IPS-18a (cell line): Measurements from ENCODE around the gene NCOA7.

Experiments used
- H3K27ac ChIP-seq: one replicate; pipeline ENCODE4 v1.5.1; 2013; ENCODE audit warnings: low read length
- H3K27me3 ChIP-seq: one replicate; pipeline ENCODE4 v1.6.1; 2013; ENCODE audit warnings: mild to moderate bottlenecking, low read length; ENCODE audit not compliant: control insufficient read depth, insufficient read depth
- H3K36me3 ChIP-seq: one replicate; pipeline ENCODE4 v1.6.1; 2013; ENCODE audit warnings: low read depth, low read length; ENCODE audit not compliant: control insufficient read depth
- H3K4me1 ChIP-seq: one replicate; pipeline ENCODE4 v1.6.1; 2013; ENCODE audit warnings: low read depth, low read length; ENCODE audit not compliant: control insufficient read depth
- H3K4me3 ChIP-seq: one replicate; pipeline ENCODE4 v1.5.1; 2013; ENCODE audit warnings: low read length
- H3K9ac ChIP-seq: one replicate; pipeline ENCODE4 v1.6.1; 2013; ENCODE audit warnings: mild to moderate bottlenecking, low read length, moderate library complexity
- H3K9me3 ChIP-seq: one replicate; pipeline ENCODE4 v1.6.1; 2013; ENCODE audit warnings: low read depth, low read length; ENCODE audit not compliant: control insufficient read depth

NCOA7 gene

DNA sequence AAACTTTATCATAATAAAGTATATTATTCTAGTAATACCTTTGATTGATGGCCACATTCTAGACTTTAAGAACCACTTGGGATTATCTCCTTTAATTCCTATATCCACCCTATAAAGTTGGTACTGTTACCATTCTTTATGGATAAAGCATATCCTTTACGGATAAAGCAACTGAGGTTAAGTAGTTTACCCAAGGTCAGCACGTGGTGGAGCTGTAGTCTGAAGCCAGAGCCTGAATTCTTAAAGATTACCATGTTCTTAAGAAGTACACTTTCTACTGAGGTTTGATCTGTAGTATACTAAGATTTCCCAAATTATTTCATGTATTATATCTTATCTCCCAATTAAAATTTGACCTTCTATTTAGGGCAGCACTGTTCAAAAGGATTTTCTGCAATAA lies 3.0 kb upstream of the NCOA7 start:
- no peak overlapping the region for H3K9ac ChIP-seq
- H3K9me3 ChIP-seq: peaks cover under 1% of the 10 kb centered on the region
- H3K4me1 ChIP-seq: peaks cover 20% of the 10 kb centered on the region
- H3K36me3 ChIP-seq: no peaks in the 10 kb centered on the region
- no peak overlapping the region for H3K27ac ChIP-seq
- H3K4me3 ChIP-seq: no peak overlapping the region
- peaks cover 12% of the 10 kb centered on the region for H3K27me3 ChIP-seq

DNA sequence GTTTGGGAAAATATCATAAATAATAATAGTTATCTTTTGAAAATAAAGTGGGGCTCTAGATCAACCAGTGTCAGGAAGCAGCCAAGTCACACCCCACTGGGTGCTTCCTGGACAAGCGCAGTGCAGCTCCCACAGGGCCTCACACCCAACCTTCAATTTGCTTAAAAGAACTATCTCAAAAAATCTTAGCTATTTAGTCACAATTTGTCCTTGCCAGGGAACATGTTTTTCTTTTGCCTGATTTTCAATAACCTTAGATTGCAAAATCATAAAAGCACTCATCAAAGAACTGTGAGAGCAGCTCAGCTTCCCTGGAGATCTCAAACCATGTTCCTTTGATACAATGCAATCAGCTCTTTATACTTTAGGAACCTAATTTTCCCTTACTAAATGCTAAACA lies 1.6 kb upstream of the NCOA7 start:
- H3K9ac ChIP-seq: peak overlapping the region; percentile 76
- no peaks in the 10 kb centered on the region for H3K36me3 ChIP-seq
- no peaks in the 10 kb centered on the region for H3K9me3 ChIP-seq
- H3K4me3 ChIP-seq: peak overlapping the region; percentile 96
- no peak overlapping the region for H3K27ac ChIP-seq
- peaks cover 29% of the 10 kb centered on the region for H3K4me1 ChIP-seq
- H3K27me3 ChIP-seq: peaks cover 12% of the 10 kb centered on the region

- Histone ChIP-seq H3K4me1 (peaks cover 29% of the 10 kb centered on the region), H3K9me3 (no peaks in the 10 kb centered on the region), H3K9ac (peak overlapping the region; percentile 76), H3K36me3 (no peaks in the 10 kb centered on the region), H3K4me3 (peak overlapping the region; percentile 96), H3K27me3 (peaks cover 12% of the 10 kb centered on the region), H3K27ac (peak overlapping the region; percentile 46)
Measured at GRCh38 chr6:125789576-125790357, 993 bp upstream of the NCOA7 start.

DNA sequence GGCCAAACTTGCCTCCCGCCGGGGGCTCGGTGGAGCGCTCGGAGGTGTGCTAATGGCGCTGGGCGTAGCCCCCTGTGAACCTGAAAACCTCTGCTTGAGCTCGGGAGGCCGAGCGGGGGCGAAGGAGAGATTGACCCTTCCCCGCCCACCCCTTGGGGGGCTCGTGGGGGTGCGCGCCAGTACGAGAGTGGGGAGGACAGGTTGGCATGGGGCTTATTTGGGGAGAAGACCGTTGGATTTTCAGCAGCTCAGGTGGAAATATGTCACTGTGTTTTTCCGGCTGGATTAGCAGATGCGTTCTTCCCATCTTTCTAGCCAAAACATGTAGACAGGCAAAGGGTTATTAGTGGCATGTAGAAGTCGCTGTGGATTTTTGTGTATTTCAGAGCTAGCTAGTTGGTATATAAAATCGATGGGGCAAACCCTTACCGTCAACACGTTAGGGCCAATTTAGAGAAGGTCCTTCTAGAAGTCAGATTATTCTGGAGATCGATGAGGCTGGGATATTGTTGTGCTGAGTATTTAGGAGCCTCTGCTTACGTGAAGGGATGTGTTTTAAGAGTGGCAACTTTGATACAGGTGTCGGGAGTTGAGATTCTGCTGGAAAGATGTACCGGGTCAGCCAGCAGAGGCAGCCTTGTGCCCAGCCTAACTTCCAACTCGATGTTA lies 525 bp downstream of the NCOA7 start:
- Histone ChIP-seq H3K4me1 (peaks cover 29% of the 10 kb centered on the region), H3K27ac (no peak overlapping the region)

DNA sequence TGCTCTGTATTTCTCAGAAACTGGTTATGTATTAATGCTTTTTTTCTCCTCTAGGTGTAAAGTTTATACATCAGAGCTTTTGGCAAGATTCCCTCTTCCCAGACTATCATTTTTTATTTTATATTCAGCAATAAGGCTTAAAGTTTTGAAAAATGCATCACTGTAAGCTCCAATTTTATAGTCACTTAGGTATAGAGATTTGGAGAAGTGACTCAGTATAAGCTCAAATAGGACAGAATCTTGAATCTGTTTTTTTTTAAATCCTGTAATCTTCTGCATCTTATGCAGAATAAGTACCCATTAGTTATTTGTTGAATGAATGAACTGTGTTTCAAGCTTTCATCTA lies 1.0 kb downstream of the NCOA7 start:
- Histone ChIP-seq H3K4me3 (peak overlapping the region; percentile 96), H3K4me1 (peaks cover 29% of the 10 kb centered on the region)

More for the DNA sequence above, 525 bp downstream of the NCOA7 start:
- H3K4me3 ChIP-seq: peak overlapping the region; percentile 96
- H3K9me3 ChIP-seq: no peaks in the 10 kb centered on the region
- peaks cover 12% of the 10 kb centered on the region for H3K27me3 ChIP-seq
- no peaks in the 10 kb centered on the region for H3K36me3 ChIP-seq
- peak overlapping the region; percentile 76 for H3K9ac ChIP-seq

GRCh38 chr6:125792172-125792571 lies 1.4 kb downstream of the NCOA7 start:
- Histone ChIP-seq H3K9ac (no peak overlapping the region), H3K4me1 (peaks cover 29% of the 10 kb centered on the region), H3K4me3 (peak overlapping the region; percentile 96), H3K9me3 (no peaks in the 10 kb centered on the region), H3K27me3 (peaks cover 12% of the 10 kb centered on the region), H3K27ac (no peak overlapping the region), H3K36me3 (no peaks in the 10 kb centered on the region)

More for the DNA sequence above, 1.0 kb downstream of the NCOA7 start:
- no peak overlapping the region for H3K27ac ChIP-seq
- H3K36me3 ChIP-seq: no peaks in the 10 kb centered on the region
- H3K9ac ChIP-seq: no peak overlapping the region
- no peaks in the 10 kb centered on the region for H3K9me3 ChIP-seq
- peaks cover 12% of the 10 kb centered on the region for H3K27me3 ChIP-seq

GRCh38 chr6:125792680-125793079 lies 1.9 kb downstream of the NCOA7 start:
- no peak overlapping the region for H3K27ac ChIP-seq
- H3K27me3 ChIP-seq: peaks cover 12% of the 10 kb centered on the region
- no peak overlapping the region for H3K9ac ChIP-seq
- no peaks in the 10 kb centered on the region for H3K9me3 ChIP-seq
- H3K4me3 ChIP-seq: no peak overlapping the region
- H3K36me3 ChIP-seq: no peaks in the 10 kb centered on the region
- H3K4me1 ChIP-seq: peaks cover 29% of the 10 kb centered on the region

DNA sequence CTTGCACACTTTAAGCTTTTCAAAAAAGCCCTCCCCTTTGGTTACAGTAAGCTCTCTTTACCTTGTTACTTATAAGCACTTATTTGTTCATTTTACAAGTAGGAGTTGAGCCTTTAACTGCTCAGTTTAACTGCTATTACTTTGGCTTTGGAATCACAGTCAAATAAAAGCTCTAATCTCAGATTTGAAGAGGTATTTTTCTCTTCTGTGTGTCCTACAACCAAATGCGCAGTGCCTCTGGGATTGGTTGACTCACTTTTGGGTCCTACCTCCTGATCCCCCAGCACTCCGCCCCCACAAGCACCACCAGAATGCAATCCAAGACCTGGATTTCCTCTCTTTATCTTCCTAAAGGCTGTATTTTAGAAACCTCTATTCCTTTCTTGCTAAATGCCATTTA lies 2.5 kb downstream of the NCOA7 start:
- Histone ChIP-seq H3K27ac (no peak overlapping the region), H3K4me1 (peaks cover 29% of the 10 kb centered on the region), H3K9me3 (no peaks in the 10 kb centered on the region), H3K4me3 (no peak overlapping the region), H3K27me3 (peaks cover 12% of the 10 kb centered on the region), H3K9ac (no peak overlapping the region), H3K36me3 (no peaks in the 10 kb centered on the region)

GRCh38 chr6:125793863-125794262 lies 3.1 kb downstream of the NCOA7 start:
- Histone ChIP-seq H3K4me3 (no peak overlapping the region), H3K27ac (no peak overlapping the region), H3K36me3 (no peaks in the 10 kb centered on the region), H3K4me1 (peaks cover 29% of the 10 kb centered on the region), H3K9ac (no peak overlapping the region), H3K9me3 (no peaks in the 10 kb centered on the region), H3K27me3 (peaks cover 12% of the 10 kb centered on the region)

DNA sequence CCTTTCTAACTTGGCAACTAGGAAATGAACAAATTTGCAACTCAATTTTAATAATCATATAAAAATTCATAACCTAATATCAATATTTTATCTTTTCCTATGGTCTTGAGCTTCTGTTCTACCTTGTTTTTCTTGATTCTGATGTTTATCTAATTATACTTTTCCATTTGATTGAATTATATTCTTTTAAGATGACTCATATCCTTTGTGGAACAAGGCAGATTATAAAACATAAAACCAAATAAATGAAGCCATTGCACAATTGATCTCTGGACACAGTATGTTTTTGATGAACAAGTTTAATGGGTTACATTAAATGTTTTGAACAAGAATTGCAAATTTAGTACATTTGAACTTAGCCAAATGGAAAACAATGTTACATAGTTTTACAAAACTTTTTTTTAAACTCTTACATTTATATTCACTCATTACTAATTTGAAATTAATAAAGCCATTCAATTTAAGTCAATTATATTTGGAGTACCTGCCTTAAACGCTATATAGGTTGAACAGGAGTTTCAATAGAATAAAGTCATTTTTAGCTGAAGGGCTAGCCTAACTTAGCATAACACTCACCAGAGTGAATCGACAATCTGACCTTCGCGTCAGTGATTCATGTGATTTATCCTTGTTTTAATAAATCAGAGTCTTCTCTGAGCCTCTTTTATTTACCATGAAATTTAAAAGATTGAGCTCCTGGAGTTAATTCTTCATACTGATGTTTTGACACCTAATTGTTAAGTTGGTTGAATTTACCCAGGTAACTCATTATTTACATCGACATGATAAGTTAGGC lies 3.8 kb downstream of the NCOA7 start:
- Histone ChIP-seq H3K9ac (no peak overlapping the region), H3K27ac (no peak overlapping the region), H3K9me3 (no peaks in the 10 kb centered on the region), H3K36me3 (no peaks in the 10 kb centered on the region), H3K4me1 (peaks cover 23% of the 10 kb centered on the region), H3K27me3 (peaks cover 12% of the 10 kb centered on the region), H3K4me3 (no peak overlapping the region)

GRCh38 chr6:125795301-125795700 lies 4.5 kb downstream of the NCOA7 start:
- Histone ChIP-seq H3K27me3 (peaks cover 12% of the 10 kb centered on the region), H3K4me3 (no peak overlapping the region), H3K36me3 (no peaks in the 10 kb centered on the region), H3K4me1 (peaks cover 17% of the 10 kb centered on the region), H3K9ac (no peak overlapping the region), H3K9me3 (no peaks in the 10 kb centered on the region), H3K27ac (no peak overlapping the region)
